Cortex of kidney (tissue), 1 donor: Measurements from ENCODE around the gene MCF2L.

Experiments
- DNase-seq: peaks from one replicate; lab custom pipeline; 2025; lab: John Stamatoyannopoulos, UW

MCF2L gene

DNA sequence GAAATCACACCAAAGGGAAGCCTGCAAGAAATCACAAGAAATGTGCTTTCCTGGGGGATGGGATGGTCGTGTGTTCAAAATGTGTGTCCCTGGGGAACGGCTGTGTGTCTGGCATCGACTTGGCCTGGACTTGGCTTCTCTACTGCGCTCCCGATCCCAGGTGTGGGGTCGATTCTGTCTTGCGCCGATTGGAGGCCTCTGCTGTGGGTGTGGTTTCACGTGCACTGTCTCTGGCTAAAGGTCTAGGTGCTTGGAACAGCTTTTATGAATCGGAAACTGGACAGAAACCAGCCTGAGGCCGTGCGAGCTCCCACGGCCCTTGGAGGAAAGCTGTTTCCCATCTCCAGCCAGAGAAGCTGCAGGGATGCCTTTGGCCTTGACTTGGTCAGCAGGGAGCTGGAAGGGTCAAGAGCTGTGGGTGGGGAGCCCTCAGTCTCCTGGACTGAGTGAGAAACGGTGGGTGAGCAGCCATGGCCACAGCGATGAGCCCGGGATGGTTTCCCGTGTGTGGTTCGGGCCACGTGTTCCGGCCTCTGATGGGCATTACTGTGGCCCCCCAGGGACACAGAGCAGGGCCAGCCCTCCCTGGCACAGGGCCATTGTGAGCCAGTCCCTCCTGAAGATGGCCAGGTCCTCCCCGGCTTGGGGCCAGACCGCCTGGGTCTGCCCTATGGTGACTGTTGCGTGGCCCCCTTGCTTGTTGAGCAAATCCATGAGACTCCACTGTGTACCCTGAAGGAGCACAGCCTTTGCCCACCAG, 29.7 kb downstream of the MCF2L start:
- DNase-seq, result no peak

DNA sequence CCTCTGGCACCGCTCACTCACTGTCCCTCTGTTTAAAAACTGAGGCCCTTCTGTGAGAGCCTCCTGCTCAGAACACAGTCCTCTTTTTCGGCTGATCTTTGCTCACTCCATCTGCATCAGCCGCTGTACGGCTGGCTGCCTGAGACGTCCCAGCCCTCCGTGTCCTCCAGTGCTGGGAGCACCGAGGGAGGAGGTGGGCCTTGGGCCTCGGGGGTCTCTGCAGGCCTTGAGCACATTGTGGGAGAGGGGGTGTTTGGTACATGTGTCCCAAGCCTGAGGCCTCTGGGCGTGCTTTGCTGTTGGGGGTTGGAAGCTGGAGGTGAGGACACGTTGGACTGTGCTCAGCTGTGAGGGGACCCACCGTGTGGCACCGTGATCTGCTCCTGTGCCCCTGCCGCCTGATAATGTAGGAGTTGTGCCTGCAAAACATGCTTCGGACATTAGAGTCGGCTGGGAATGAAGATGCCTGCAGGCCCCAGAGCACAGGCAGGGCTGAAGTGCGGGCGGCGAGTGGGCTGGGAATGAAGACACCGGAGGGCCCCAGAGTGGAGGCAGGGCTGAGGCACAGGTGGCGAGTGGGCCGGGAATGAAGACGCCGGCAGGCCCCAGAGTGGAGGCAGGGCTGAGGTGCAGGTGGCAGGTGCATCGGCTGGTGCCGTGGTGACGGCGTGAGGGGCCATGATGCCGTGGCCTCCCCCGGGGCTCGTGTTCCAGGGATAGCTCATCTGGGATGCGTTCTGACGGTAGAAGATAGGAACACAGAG, 30.6 kb downstream of the MCF2L start:
- DNase-seq, result no peak

DNA sequence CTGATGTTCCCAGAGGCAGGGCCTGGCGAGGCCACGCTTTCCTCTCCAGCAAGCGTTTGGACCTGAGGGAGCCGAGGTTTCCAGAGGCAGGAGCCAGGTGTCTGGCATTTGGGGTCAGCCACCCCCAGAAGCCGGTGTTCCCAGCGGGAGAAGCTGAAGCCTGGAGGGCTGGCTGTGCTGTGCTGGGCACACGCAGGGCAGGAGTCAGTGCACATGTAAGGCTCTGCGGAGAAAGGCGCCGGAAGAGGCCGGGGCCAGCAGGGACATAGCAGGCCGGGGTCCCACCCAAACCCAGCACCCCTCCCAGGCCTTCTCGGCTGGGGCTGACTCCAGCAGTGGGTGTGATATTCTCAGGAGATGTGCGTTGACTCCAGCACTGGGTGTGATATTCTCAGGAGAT, 31.6 kb downstream of the MCF2L start:
- no peak for DNase-seq

DNA sequence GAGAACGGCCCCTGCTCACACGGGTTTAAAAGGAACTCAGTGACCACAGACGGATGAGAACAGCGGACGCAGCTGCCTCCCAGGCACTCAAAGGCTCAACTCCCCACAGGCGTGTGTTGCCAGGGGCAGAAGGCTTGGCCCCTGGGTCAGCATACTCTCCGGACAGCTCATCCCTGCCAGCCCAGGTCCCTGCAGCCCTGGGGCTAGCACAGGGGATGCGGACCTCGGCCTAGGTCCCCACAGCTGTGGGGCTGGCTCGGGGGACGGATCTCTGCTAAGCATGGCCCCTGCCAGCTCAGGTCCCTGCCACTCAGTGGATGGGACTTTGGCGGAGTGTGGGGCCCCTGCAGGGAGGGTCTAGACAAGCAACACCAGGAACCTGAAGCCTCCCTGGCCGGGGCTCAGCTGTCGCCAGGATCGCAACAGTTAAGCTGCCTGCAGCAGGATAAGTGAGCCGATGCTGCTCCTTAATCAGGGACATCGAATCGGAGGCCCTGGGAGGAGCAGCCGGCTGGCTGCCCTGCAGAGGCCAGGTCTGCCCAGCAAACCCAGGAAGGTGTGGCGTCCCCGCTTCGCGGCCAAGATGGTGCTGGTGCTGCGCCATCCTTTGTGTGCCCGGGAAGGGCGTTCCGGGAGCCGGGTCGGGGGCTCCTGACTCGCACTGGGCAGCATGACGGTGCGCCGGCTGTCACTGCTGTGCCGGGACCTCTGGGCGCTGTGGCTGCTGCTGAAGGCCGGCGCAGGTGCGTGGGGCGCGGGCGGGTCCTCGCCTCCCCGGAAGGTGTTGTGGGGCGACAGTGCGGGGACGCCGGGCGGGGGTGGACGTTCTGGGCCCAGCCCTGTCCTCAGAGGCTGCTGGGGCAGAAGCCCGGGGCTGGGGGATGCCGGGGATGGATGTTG, 32.5 kb downstream of the MCF2L start:
- no peak for DNase-seq

DNA sequence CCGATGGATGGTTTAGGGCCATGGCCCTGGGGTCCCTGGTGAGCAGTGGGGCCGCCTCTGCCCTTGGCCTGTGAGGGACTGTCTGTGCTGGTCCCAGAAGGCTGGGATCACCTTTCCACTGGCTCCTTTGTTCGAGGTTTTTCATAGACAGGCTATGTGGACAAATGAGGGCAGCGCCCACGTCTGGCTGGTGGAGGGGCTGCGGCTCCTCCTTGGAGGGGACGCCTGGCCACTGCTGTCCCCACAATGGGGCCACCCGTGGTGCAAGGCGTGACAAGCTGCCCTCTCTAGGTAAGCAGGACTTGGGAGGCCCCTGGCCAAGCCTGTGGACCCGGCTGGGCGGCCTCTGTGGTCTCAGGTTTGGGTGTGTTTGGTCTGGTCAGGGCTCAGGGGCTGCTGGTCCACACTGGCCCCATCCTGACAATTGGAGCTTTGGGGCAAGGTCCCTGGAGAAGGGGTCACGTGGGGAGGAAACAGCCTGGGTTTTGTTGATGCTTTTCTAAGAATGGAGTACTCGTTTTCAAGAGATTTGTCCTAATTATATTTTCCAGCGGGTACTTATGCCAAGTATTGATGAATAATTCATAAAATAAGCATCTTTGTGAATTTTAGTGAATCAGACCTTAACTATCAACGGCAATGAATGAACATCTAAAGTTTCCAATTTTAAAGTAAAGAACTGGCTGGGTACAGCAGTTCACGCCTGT, 33.3 kb downstream of the MCF2L start:
- no peak for DNase-seq

DNA sequence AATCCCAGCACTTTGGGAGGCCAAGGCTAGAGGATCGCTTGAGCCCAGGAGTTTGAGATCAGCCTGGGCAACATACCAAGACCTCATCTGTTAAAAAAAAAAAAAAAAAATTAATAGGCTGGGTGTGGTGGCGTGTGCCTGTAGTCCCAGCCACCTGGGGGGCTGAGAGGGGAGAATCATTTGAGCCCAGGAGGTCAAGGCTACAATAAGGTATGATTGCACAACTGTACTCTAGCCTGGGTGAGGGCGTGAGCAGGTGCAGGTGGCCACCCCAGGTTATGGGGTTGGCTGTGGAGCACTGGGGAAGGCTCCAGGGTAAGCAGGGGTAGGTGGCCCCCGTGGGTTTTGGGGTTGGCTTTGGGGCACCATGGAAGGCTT, 33.9 kb downstream of the MCF2L start:
- no peak for DNase-seq

DNA sequence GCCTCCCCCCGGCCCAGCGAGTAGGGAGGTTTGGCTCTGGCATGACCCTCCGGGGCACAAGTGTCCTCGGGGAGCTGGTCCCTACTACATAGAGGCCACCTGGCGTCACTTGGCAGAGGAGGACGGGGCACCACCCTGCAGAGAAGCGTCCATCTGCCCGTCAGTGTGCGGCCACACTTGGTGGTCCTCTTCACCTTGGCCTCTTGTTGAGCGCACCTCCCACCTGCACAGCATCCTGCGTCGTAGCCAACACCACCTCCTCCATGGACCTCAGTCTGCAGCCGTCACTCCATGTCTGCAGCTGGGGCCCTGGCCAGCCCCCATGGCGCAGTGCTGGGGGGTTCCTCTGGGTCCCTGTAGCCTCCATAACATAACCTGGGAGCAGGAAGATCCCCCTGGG, 35.1 kb downstream of the MCF2L start:
- no peak for DNase-seq

DNA sequence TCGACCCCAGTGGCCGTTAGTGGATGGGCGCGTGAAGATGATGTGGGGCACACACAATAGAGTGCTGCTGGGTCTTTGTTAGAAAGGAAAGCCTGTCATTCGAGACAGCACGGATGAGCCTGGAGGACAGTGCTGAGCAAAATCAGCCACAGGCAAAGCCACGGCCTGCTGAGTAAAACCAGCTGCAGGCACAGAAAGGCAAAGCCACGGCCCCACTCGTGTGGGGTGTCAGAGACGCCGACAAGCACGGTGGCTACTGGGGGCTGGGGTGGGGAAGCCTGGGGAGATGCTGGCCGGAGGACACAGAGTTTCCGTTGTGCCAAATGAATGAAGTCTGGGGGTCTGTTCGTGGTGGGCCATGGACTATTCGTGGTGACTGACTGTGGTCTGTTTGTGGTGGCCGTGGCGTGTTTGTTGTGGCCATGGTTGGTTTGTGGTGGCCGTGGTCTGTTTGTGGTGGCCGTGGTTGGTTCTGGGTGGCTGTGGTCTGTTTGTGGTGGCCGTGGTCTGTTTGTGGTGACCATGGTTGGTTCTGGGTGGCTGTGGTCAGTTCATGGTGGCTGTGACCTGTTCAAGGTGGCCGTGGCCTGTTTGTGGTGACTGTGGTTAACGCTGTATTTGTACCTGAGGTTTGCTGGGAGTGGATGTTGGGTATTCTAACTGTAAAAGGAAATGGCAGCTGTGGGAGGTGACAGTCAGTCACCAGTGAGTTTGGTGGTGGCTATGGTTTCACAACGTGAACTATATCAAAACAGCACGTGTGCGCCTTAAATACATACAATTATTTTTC, 36.3 kb downstream of the MCF2L start:
- DNase-seq, result no peak

DNA sequence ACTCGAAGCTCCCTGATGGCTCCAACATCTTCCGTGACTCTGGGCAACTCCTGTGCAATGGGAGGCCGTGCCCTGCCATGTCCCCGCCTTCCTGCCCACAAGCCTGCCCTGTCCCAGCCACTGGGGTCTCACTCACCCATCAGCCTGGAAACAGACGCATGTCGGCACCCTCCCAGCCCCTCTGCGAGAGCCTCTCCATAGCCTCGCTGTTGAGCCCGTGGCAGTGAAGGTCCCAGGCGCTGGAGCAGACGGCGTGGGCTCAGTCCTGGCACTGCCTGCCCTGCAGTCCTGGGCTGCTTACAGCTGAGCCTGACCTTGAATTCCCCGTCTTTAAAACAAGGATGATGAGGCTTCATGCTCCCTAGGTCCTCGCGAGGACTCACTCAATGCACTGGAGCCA, 37.0 kb downstream of the MCF2L start:
- no peak for DNase-seq

DNA sequence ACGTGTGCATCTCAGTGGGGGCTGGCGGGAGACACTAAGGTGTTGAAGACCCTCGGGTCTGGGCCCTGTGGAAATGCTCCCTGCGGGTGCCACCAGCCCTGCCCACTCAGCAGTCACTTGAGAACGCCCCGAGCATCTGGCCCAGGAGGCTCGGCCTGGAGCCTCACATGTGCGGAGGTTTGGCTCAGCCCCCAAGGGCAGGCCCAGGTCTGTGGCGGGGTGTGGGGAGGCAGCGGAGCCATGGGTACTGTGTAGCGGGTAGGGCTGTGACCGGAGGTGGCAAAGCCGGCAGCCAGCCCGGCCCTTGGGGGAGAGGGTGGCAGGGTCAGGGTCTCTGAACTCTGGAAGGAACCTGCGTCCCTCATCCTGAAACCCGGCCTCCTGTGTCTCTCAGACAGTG, 37.6 kb downstream of the MCF2L start:
- no peak for DNase-seq

DNA sequence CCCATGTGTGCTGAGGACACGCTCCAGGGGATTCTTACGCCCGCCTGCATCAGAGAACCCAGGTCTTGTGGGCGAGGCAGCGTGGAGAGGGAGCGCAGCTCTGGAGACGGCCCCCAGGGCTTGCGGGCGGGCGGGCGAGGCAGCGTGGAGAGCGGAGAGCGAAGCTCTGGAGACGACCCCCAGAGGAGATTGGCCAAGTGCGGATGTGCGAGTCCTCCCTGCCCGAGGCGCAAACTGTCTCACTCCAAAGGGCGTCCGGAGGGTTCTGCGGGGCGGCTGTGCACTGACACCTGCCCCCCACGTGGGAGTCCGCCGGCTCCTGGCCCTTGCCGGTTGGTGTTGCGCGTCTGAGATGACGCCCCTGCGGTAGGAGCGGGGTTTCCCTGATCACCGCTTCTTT, 39.8 kb downstream of the MCF2L start:
- DNase-seq, result no peak

DNA sequence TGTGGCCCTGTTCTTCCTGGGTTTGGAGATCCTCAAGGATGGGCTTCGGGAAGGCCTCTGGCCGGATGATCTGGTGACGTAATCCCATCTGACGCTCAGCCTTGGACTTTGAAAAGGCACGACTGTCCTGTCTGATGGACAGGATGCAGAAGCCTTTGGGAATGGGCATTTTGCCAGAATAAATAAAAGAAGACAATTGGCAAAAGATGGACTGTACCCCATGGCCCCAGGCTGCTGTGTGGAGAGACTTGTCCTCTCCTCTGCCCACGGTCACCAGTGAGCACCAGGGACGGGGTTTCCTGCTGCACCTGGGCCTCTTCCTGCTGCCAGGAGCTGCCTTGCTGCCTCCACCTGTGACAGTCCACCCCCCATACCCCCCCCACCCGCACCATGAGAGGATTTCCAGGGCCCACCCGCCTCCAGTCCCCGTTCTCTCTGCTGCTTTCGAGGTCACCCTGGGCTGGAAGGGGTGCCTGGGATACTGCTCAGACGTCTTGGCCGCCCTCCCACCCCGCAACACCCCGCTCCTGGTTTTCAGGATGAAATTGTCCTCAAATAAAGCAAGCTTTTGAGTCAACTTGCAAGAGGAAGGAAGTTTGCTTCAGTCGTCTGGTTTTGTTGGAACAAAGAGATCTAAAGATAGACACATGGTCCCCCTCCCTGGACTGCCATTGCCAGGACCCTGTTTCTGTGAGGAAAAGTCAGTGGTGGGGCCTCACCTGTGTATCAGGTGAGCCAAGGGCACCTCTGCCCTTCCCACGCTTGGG, 40.9 kb downstream of the MCF2L start:
- DNase-seq, result no peak

DNA sequence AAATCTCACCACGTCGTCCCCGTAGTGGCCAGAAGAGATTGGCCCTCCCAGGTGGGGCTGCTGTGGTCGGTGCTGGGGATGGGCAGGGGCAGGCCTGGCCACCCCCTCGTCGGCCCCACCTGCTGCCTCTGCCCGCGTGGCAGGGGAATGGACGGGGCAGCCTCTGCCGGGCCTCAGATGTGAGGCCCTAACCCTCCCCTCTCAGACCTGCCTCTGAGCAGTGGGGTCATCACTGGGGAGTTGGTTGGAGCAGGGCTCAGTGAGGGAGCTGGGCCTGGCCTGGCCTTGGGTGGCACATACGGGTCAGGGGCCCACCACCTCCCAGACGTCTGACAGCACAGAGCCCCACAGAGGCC, 41.5 kb downstream of the MCF2L start:
- DNase-seq, result no peak

DNA sequence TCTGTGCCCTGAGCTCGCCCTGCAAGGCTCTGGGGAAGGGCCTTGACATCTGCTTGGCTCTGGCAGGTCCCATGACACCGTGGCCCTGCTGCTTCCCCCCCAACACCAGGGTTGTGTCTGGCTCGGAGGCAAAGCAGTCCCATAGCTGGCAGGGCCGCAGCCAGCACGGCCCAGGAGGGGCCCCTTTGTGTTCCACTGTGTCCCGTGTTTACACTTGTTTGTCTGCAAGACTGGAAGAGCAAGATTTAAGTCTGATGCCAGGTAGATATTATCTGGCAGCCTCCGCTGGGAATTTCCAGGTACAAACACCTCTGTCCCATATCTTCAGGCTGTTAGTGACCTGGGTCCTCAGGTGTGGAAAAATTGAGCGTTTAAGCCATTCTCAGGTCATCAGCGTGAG, 44.3 kb downstream of the MCF2L start:
- DNase-seq, result no peak

DNA sequence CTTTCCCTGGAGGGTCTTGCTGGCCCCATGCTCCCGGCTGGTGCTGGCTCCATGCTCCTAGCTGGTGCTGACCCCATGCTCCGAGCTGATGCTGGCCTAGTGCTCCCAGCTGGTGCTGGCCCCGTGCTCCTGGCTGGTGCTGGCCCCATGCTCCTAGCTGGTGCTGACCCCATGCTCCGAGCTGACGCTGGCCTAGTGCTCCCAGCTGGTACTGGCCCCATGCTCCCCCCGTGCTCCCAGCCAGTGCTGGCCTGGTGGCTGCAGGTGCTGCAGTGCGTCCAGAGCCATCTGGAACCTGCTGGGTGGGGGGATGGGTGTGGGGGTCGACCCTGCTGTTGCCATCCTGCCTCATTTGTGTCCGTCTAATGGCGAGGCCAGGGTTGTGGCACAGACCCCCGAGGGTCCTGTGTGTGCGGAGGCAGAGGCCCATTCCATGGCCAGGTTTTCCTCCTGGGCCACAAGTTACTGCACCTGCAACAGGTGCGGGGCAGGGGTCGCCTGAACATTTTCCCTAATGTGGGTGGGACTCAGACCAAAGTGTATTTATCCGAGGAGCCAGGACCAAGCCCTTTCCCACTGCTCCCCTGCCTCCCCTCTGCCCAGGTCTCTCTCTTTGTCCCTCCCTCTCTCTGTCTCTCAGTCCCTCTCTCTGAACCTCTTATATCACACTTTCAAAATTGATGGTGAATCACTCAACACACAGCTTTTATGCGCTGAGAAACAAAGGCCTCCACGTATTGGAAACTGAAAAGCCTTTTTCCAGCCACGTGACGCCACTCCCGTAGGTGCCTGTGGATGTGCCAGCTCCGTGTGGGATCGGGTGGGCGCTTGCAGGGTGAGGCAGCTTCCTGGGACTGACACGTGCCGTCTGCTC, 45.1 kb downstream of the MCF2L start:
- no peak for DNase-seq

DNA sequence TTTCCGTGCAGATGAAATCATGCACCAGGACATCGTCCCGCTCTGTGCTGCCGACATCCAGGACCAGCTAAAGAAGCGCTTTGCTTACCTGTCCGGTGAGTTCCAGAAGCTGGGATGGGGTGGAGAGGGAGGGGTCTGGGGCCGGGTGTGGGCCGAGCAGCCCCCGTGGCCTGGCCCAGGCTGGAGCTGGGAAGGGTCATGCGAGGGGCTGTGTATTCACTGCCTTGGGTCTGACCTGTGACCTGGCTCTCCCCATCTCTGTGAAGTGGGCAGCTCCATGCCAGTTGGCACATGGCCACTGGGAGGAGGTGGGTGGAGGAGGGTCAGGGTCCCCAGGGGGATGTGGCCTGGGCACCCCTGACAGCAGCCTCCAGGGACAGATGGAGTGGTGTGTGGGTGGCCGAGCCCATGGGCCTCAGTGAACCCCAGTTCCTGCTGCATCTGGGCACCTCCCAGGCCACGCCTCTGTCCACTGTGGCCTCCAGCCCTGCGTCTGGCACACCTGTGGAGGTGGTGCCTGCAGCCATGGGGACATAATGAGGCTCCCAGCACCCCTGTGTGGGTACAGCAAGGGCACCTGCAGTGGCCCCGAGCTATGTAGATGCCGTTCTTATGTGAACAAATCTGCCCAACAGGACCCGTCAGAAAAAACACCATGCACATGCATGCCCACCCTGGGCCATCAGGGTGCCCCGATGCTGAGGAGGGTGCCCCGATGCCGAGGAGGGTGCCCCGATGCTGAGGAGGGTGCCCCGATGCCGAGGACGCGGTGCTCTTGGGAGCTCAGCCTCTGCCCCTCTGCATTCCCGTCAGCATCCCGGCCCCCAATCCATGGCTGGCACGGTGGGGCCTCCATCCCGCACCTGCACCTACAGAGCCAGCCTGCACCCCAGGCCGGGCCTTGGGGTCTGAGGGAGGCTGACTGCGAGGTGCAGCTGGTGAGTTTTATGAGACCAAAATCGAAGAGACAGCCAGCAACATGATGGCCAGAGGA, 46.0 kb downstream of the MCF2L start:
- DNase-seq, result no peak

DNA sequence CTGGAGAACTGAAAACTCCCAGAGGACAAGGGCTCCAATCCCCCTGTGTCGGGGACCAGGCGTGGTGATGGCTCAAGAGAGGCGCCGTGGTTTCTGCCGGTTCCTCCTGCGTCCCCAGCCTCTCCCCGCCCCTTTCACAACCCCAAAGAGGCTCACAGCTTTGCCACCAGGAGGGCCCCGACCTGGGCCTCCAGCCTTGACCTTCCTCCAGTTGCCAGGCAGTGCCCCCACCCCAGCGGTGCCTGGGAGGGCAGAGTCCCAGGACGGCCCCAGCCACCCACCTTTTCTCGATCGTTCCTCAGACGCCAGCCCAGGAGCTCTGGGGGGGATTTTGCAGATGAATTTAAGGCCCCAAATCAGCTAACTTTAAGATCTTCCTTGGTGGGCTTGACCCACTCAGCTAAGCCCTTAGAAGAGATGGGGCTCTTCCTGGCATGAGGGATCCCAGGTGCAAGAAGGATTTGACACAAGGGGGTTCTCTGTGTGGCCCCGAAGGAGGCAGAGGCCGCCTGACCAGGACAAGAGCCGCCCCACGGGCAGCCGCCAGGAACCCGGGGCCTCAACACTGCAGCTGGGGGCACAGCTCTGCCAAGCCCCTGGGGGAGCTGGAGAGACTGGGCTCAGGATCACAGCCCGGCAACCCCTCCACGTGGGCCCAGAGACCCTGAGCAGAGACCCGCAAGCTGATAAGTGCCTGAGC, 47.0 kb downstream of the MCF2L start:
- DNase-seq, result no peak
